H9 (cell line): ENCODE data around the gene CEP170B. TPM values are rescaled to one million over a fixed set of nuclear protein-coding genes. Genes with fewer than 3 reads are reported as not detected.

ENCODE experiments used
- DNase-seq: peaks from one replicate; pipeline ENCODE4 v3.0.0-alpha.2; 2017
- H2AFZ ChIP-seq: one replicate; pipeline ENCODE4 v1.6.1; 2013; ENCODE audit warnings: mild to moderate bottlenecking, low read length, control low read depth, moderate library complexity
- H2AK5ac ChIP-seq: 2 replicates; pipeline ENCODE4 v1.6.1; 2013; ENCODE audit warnings: low read length, control low read depth, mixed read lengths; ENCODE audit not compliant: insufficient read length
- H2BK120ac ChIP-seq: one replicate; pipeline ENCODE4 v1.6.1; 2013; ENCODE audit warnings: low read depth, mild to moderate bottlenecking, low read length, control low read depth, inconsistent platforms; ENCODE audit not compliant: poor library complexity, severe bottlenecking
- H2BK12ac ChIP-seq: 2 replicates; pipeline ENCODE4 v1.6.1; 2013; ENCODE audit warnings: low read length, control low read depth, mixed read lengths, low read depth; ENCODE audit not compliant: insufficient read length
- H2BK15ac ChIP-seq: 2 replicates; pipeline ENCODE4 v1.6.1; 2013; ENCODE audit warnings: low read depth, low read length, control low read depth
- H2BK20ac ChIP-seq: one replicate; pipeline ENCODE4 v1.6.1; 2013; ENCODE audit warnings: low read depth, mild to moderate bottlenecking, low read length, control low read depth, inconsistent platforms; ENCODE audit not compliant: poor library complexity, severe bottlenecking
- H2BK5ac ChIP-seq: 2 replicates; pipeline ENCODE4 v1.6.1; 2013; ENCODE audit warnings: low read length, control low read depth, mixed read lengths; ENCODE audit not compliant: insufficient read length
- H3K14ac ChIP-seq: 2 replicates; pipeline ENCODE4 v1.6.1; 2013; ENCODE audit warnings: low read length, control low read depth; ENCODE audit not compliant: insufficient read depth
- H3K18ac ChIP-seq: 2 replicates; pipeline ENCODE4 v1.6.1; 2013; ENCODE audit warnings: low read depth, mild to moderate bottlenecking, mixed read lengths, low read length, control low read depth; ENCODE audit not compliant: insufficient read length
- H3K23ac ChIP-seq: 2 replicates; pipeline ENCODE4 v1.6.1; 2013; ENCODE audit warnings: low read length, control low read depth, mixed read lengths, low read depth; ENCODE audit not compliant: insufficient read length
- H3K23me2 ChIP-seq: 2 replicates; pipeline ENCODE4 v1.6.1; 2013; ENCODE audit warnings: low read depth, mild to moderate bottlenecking, mixed read lengths, low read length, control low read depth; ENCODE audit not compliant: insufficient read length, poor library complexity, severe bottlenecking
- H3K27ac ChIP-seq: 2 replicates; pipeline ENCODE4 v1.5.1; 2013; ENCODE audit warnings: low read length, control low read depth, mixed read lengths, low read depth; ENCODE audit not compliant: insufficient read length
- H3K27me3 ChIP-seq: 2 replicates; pipeline ENCODE4 v1.6.1; 2013; ENCODE audit warnings: low read length, control low read depth, inconsistent platforms; ENCODE audit not compliant: insufficient read depth
- H3K4ac ChIP-seq: 2 replicates; pipeline ENCODE4 v1.6.1; 2013; ENCODE audit warnings: low read depth, mild to moderate bottlenecking, control low read depth, inconsistent platforms, low read length, moderate library complexity
- H3K4me1 ChIP-seq: 2 replicates; pipeline ENCODE4 v1.6.1; 2013; ENCODE audit warnings: low read length, control low read depth, inconsistent platforms; ENCODE audit not compliant: insufficient read depth
- H3K4me2 ChIP-seq: 2 replicates; pipeline ENCODE4 v1.6.1; 2013; ENCODE audit warnings: low read length, control low read depth, mixed read lengths; ENCODE audit not compliant: insufficient read length, insufficient read depth
- H3K56ac ChIP-seq: 2 replicates; pipeline ENCODE4 v1.6.1; 2013; ENCODE audit warnings: low read depth, mild to moderate bottlenecking, mixed read lengths, low read length, control low read depth; ENCODE audit not compliant: insufficient read length
- H3K79me1 ChIP-seq: 2 replicates; pipeline ENCODE4 v1.6.1; 2013; ENCODE audit warnings: low read depth, mild to moderate bottlenecking, moderate library complexity, low read length, control low read depth, inconsistent platforms; ENCODE audit not compliant: insufficient read depth, poor library complexity, severe bottlenecking
- H3K79me2 ChIP-seq: 2 replicates; pipeline ENCODE4 v1.6.1; 2013; ENCODE audit warnings: low read length, control low read depth, inconsistent platforms; ENCODE audit not compliant: insufficient read depth
- H3K9ac ChIP-seq: 2 replicates; pipeline ENCODE4 v1.6.1; 2013; ENCODE audit warnings: low read length, control low read depth, mixed read lengths; ENCODE audit not compliant: insufficient read length; ENCODE audit errors: extremely low read depth
- H3K9me3 ChIP-seq: one replicate; pipeline ENCODE4 v1.6.1; 2013; ENCODE audit warnings: low read depth, low read length, inconsistent platforms; ENCODE audit not compliant: control insufficient read depth
- H3T11ph ChIP-seq: one replicate; pipeline ENCODE4 v1.6.1; 2013; ENCODE audit warnings: mild to moderate bottlenecking, low read length, control low read depth, inconsistent platforms
- H4K20me1 ChIP-seq: one replicate; pipeline ENCODE4 v1.6.1; 2013; ENCODE audit not compliant: control insufficient read depth, insufficient read length, insufficient read depth
- H4K5ac ChIP-seq: 2 replicates; pipeline ENCODE4 v1.6.1; 2013; ENCODE audit warnings: low read depth, mild to moderate bottlenecking, mixed read lengths, low read length, control low read depth; ENCODE audit not compliant: insufficient read length
- H4K8ac ChIP-seq: replicated peaks from 2 replicates; pipeline ENCODE4 v1.6.1; 2013; ENCODE audit warnings: low read length, control low read depth, mixed read lengths, low read depth; ENCODE audit not compliant: insufficient read length
- H4K91ac ChIP-seq: 2 replicates; pipeline ENCODE4 v1.6.1; 2013; ENCODE audit warnings: low read depth, mild to moderate bottlenecking, moderate library complexity, mixed read lengths, low read length, control low read depth; ENCODE audit not compliant: insufficient read length
- H3K27ac Mint-ChIP-seq, 3 experiments: 2 replicates in 2 of 3; 3 replicates in 1 of 3; pipeline ENCODE4 v1.8.0; 2020 to 2021; ENCODE audit warnings: mixed read lengths in 3 of 3, mild to moderate bottlenecking in 1 of 3, moderate library complexity in 1 of 3
- H3K27me3 Mint-ChIP-seq: 2 replicates; pipeline ENCODE4 v1.8.0; 2021; ENCODE audit warnings: low read depth, mild to moderate bottlenecking, moderate library complexity, mixed read lengths
- H3K36me3 Mint-ChIP-seq, 3 experiments: 2 replicates in 2 of 3; 3 replicates in 1 of 3; pipeline ENCODE4 v1.8.0; 2020 to 2021; ENCODE audit warnings: low read depth in 3 of 3, mixed read lengths in 3 of 3; ENCODE audit not compliant: insufficient read depth in 1 of 3
- H3K4me1 Mint-ChIP-seq, 2 experiments: 2 replicates each; pipeline ENCODE4 v1.8.0; 2020; ENCODE audit warnings: mixed read lengths in 2 of 2
- H3K4me3 Mint-ChIP-seq, 2 experiments: 2 replicates in 1 of 2; 3 replicates in 1 of 2; pipeline ENCODE4 v1.8.0; 2020 to 2021; ENCODE audit warnings: mild to moderate bottlenecking in 2 of 2, mixed read lengths in 2 of 2, moderate library complexity in 1 of 2
- H3K9me3 Mint-ChIP-seq, 2 experiments: 2 replicates in 1 of 2; 3 replicates in 1 of 2; pipeline ENCODE4 v1.8.0; 2020; ENCODE audit warnings: mild to moderate bottlenecking in 2 of 2, mixed read lengths in 2 of 2, moderate library complexity in 1 of 2
- WGBS: extraction: QIAGEN DNeasy Blood & Tissue Kit; methylation state at CpG from one replicate; pipeline ENCODE4 v1.1.7; 2013; ENCODE audit warnings: missing lambda C conversion rate, low lambda C conversion rate, mixed read lengths; ENCODE audit not compliant: insufficient read length; ENCODE audit errors: extremely low coverage; 5-methylcytosine and 5-hydroxymethylcytosine counted together
- total RNA-seq: library from RNA; stranded (reverse); gene quantifications from 2 replicates; pipeline ENCODE4 v1.2.1, GENCODE V29; 2021
- TF ChIP-seq, protein P1 (sequence below): fragments of 200-600 bp; sonication (generic); conservative IDR thresholded peaks from 3 replicates; pipeline ENCODE4 v1.8.0; 2021; ENCODE audit warnings: antibody characterized with exemption, mild to moderate bottlenecking

The CEP170B gene
- total RNA-seq, 1 experiment from 2014 or later = 28.8 TPM

DNA sequence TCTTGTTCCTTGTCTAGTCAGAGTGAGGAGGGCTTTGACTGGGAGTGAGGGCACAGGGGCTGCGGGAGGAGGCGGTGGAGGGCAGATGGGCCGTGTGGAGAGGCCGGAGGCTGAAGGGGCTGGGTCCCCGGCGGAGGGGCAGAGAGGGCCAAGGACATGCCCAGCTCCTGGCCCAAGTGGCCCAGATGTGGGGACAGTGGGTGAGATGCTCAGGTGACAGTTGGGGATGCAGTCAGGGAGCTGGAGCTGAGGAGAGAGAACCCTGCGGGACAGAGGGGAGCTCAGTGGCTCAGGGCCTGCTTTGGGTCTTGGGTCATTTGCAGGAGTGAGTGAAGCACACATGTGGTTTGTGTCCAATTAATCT, 33.1 kb downstream of the CEP170B start:
- no peak overlapping the region for H3T11ph ChIP-seq
- Mint-ChIP-seq H3K4me1 (peaks cover 0 to 4% of the 10 kb centered on the region in 2 experiments; a peak in 1 of 4 replicates), H3K27ac (no peak overlapping the region), H3K27me3 (peaks cover 32% of the 10 kb centered on the region), H3K4me3 (no peak overlapping the region), H3K9me3 (no peaks in the 10 kb centered on the region), H3K36me3 (no peaks in the 10 kb centered on the region)
- no peaks in the 10 kb centered on the region for H4K20me1 ChIP-seq
- no peak overlapping the region for H3K23ac ChIP-seq
- H2AK5ac ChIP-seq = no peak overlapping the region
- H2BK15ac ChIP-seq = no peak overlapping the region
- H3K79me1 ChIP-seq = no peaks in the 10 kb centered on the region
- WGBS = no CpG with 5 or more reads among the region's 7 CpGs
- H2AFZ ChIP-seq = no peak overlapping the region
- no peaks in the 10 kb centered on the region for H3K23me2 ChIP-seq
- H3K79me2 ChIP-seq = no peaks in the 10 kb centered on the region
- H3K4me1 ChIP-seq = no peaks in the 10 kb centered on the region
- no peak overlapping the region for H3K4me2 ChIP-seq
- no peak overlapping the region for H4K5ac ChIP-seq
- H2BK20ac ChIP-seq = no peak overlapping the region
- H3K27me3 ChIP-seq = no peaks in the 10 kb centered on the region
- H3K18ac ChIP-seq = no peak overlapping the region
- H2BK120ac ChIP-seq = no peak overlapping the region
- no peak overlapping the region for H3K56ac ChIP-seq
- H4K91ac ChIP-seq = no peak overlapping the region
- no peaks in the 10 kb centered on the region for H3K9me3 ChIP-seq
- no peak overlapping the region for H2BK5ac ChIP-seq
- H3K27ac ChIP-seq = no peak overlapping the region
- no peak overlapping the region for H3K14ac ChIP-seq
- TF ChIP-seq, protein P1, sequence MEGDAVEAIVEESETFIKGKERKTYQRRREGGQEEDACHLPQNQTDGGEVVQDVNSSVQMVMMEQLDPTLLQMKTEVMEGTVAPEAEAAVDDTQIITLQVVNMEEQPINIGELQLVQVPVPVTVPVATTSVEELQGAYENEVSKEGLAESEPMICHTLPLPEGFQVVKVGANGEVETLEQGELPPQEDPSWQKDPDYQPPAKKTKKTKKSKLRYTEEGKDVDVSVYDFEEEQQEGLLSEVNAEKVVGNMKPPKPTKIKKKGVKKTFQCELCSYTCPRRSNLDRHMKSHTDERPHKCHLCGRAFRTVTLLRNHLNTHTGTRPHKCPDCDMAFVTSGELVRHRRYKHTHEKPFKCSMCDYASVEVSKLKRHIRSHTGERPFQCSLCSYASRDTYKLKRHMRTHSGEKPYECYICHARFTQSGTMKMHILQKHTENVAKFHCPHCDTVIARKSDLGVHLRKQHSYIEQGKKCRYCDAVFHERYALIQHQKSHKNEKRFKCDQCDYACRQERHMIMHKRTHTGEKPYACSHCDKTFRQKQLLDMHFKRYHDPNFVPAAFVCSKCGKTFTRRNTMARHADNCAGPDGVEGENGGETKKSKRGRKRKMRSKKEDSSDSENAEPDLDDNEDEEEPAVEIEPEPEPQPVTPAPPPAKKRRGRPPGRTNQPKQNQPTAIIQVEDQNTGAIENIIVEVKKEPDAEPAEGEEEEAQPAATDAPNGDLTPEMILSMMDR = no peak
- peak; percentile 24 for DNase-seq
- H2BK12ac ChIP-seq = no peak overlapping the region
- no peak overlapping the region for H3K4ac ChIP-seq
- no peak overlapping the region for H3K9ac ChIP-seq
- H4K8ac ChIP-seq = no peak overlapping the region
